ENCODE results near the gene GLRX3. TPM values are rescaled to one million over a fixed set of nuclear protein-coding genes. Genes with fewer than 3 reads are reported as not detected.

Gene GLRX3
- polyA plus RNA-seq, 1 donor = 56.6 TPM

DNA sequence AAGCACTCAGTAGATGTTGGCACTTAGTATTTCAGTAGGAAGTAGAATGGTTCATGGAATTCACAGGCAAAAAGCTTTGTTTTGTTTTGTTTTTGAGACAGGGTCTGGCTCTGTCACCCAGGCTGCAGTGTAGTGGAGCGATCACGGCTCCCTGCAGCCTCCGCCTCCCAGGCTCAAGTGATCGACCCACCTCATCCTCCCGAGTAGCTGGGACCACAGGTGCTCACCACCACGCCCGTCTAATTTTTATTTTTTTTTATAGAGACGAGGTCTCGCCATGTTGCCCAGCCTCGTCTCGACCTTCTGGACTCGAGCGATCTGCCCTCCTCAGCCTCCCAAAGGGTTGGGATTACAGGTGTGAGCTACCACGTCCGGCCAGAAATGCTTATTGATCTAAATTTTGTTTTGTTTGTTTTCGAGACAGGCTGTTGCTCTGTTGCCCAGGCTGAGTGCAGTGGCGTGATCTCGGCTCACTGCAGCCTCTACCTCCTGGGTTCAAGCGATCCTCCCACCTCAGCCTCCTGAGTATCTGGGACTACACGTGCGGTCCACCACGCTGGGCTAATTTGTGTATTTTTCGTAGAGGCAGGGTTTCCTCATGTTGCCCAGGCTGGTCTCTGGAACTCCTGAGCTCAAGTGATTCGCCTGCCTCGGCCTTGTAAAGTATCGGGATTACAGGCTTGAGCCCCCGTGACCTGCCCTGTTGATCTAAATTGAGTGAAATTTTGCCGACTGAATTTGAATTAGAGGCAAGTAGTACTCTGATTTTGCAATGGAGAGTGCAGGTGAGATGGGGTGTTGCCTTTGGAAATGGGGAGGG is 1.7 kb downstream of the GLRX3 start:
- no peak for DNase-seq (ENCODE audit: low read depth)

DNA sequence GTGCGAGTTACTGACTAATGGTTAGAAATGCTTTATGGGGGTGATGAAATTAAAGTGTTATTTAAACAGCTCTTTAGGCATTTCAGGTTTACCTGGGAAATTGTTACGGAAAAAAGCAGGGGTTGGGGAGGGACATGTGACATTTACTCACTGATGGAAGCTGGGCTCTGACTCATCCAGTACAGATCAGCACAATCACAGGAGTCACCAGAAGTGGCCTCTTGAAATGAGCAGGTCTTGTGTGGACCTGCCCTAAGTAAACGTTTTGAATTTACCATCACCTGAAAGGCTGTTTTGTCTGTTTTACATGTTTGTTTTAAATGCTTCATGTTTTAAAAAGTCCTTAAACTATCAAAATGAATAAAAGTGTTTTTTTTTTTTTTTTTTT is 2.3 kb downstream of the GLRX3 start:
- no peak for DNase-seq (ENCODE audit: low read depth)

DNA sequence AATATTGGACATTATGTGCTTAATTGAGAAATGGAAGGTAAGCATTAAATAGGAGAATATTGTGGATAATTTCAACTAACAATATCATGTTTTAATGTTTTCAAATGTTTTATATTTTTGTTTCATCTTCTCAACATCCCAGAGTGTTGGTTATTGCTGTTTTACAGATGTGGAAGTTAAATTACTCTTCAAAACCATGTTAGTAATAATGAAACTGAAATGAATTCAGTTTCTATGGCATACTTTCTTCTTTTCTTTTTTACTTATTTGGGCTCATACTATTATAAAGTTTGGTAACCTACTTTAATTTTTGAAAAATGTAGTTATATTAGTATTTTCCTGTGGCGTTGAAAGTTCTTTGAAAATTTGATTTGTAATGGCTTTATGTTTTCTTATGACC is 4.2 kb downstream of the GLRX3 start:
- DNase-seq (ENCODE audit: low read depth) = no peak

DNA sequence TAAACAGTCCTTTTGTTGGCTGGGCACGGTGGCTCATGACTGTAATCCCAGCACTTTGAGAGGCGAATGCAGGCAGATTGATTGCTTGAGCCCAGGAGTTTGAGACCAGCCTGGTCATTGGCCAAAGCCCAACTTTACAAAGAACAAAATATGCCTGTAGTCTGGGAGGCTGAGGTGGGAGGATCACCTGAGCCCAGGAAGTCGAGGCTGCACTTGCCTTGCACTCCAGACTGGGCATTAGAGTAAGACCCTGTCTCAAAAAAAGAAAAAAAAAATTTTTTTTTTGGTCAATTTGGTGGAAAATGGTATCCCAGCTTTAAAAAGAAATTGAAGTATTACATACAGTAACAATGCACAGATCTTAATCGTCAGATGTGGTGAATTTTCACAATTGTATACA is 4.8 kb downstream of the GLRX3 start:
- DNase-seq (ENCODE audit: low read depth) = no peak

DNA sequence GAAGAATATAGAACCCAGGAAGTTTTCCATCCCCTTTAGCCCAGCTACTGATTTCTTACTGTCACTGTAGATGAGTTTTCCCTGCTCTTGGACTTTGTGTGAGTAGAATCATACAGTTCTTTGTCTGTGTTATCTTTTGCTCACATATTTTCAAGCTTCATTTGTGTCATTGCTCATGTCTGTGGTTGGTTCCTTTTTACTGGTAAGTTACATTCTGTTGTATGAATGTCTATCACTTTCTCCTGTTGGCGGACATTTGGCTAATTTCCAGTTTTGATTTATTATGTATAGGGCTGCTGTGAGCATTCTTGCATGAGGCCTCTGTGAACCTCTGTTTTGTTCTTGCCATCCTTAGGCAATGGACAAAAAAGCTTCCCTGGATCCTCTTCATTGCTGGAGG is 5.3 kb downstream of the GLRX3 start:
- DNase-seq (ENCODE audit: low read depth) = no peak

DNA sequence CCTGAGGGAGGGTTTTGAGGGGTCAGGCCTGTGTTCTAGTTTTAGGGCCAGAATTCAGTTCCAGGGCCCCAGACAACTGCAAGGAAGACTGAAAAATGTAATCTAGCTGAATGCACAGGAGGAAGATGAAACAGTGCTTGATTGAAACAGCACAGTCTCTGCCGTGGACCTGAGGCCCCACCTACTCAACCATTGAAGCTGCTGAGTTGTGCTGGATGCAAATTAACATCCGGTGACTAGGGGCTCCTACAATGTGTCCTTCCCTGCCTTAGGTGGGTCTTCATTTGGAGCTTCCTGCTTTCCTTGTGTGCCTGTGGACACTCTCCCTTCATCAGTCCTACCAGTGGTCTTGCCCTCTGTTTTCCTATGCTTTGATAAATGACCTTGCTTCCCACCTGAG is 5.7 kb downstream of the GLRX3 start:
- no peak for DNase-seq (ENCODE audit: low read depth)

DNA sequence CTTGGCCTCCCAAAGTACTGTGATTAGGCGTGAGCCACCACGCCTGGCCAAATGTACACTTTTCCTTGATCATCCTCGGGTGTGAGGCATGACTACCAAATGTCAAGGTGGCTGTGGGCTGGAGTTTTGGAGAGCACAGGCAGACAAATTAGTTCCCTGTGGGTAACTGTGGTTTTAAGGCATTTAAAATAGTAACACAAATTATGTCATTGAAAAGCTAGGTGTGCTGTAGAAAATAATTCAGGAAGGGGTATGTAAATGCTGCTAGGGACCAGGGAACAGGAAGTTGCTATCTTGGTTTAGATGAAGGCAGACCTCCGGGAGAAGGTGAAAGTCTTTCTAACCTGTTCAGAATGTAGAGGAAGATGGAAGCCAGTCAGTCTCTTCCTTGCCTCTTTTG is 9.9 kb downstream of the GLRX3 start:
- DNase-seq (ENCODE audit: low read depth) = no peak

DNA sequence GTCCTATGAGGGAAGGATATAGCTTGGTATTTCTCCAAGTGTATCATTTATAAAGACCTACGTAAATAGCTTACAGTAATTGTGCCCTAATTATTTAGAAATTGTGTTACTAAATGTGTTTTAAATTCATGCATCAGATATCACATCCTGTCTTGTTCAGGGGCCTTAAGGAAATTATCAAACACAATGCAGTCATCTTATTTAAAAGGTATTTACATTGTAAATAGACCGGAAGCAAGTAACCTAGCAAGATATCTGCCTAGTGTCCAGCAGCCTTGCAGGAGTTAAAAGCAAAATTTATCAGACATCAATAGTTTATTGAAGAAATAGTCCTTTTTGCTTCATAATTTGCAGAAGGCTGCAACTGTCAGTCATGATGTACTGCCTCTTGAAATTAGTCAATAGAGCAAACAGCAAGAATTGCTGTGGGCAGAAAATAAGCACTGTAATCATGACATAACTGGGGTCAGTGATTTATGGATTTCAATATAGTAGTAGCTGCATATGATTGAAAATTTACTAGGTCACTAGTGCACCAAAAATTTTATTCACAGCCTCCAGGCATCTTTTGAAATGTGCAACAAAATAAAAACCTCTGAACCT is 23.1 kb downstream of the GLRX3 start:
- no peak for DNase-seq (ENCODE audit: low read depth)

DNA sequence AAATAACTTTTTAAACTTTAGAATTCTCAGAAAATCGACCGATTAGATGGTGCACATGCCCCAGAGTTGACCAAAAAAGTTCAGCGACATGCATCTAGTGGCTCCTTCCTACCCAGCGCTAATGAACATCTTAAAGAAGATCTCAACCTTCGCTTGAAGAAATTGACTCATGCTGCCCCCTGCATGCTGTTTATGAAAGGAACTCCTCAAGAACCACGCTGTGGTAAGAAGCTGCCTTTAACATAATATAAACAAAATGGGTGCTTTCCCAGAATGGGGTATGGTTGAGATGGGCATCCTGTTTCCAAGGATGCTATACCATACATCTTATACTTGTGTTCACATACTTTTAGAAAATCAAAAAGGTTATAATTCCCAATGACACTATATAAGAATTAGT is 24.6 kb downstream of the GLRX3 start:
- no peak for DNase-seq (ENCODE audit: low read depth)

DNA sequence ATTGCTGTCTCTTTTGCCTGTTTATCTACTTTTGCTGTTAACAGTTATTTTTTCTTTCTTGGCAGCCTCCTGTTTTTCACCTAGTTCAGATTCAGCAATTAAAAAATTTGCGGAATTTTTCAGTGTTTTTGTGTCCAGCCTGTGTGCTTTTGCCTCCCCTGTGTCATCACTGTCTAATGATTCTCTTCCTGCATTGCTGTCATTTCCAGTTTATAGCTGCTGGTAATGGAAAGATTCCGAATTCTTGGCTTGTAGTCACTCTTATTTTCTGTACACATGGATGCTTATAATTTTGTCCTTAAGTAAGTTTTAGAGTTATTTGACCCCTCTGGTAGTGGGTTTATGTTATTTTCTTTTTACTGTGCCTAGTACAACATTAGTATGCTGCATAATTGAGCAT is 25.1 kb downstream of the GLRX3 start:
- no peak for DNase-seq (ENCODE audit: low read depth)

DNA sequence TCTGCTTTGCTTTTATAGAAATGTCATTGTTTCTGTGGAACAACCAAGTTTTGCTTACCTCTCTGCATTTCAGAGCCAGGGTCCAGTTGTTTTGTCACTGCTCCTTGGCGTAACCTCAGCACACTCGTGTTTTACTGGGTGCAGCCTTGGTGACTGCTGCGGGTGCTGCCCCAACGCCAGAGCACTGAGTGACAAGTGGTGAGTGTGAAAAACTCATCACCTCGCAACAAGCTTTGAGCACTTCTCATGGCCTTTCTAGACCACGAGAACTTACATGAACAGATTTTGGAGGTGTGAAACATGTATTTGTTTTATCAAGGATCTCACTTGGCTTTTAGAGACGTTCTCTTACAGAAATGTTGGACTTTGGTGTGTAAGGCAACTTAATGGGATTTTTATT is 31.0 kb downstream of the GLRX3 start:
- DNase-seq (ENCODE audit: low read depth) = no peak

DNA sequence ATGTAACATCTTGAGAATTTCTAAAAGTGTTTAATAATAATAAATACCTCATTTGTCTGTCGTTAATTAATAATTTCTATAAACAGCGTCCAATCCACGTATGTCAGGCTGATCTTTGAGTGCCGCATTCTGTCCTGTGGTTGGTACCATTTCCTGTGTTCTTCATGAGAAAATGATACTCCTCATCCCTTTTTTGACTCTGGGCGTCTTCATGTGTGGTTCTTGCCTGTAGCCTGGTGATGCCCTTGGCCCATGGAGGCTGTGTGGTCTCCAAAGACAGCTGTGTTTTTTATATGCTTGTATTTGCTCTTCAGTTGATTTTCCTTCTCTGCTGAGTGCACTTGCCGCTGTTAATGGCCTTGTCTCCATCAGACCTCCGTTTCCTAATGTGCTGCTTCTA is 31.5 kb downstream of the GLRX3 start:
- DNase-seq (ENCODE audit: low read depth) = no peak

DNA sequence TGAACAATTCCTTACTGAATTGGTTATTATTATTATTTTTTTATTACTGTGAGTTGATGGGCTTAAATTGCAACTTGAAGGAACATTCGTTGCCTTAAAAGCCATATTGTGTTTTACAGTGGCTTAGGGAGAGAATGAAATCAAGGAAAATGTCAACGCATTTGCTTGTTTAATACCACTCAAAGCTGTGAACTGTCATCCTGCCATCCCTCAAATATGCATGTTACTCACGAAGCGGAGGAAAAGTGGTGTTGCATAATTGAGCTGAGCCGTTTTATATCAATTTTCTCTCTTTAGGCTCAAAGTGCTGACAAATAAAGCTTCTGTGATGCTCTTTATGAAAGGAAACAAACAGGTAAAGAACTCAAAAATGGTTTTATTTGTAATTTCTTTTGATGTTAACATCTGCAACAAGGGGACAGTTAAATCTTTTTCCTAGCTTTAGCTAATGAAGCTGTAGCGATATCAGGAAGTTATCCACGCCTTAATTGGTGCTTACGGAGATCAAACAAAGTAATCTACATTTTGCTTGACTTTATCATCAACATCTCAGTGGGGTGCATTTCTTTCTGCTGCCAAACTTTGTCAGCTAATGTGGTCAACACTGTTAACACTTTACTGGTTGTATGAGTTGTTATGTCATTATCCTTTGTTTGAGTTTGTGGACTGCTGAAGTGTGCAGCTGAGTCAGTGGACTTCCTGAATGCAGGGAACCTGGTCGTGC is 33.1 kb downstream of the GLRX3 start:
- no peak for DNase-seq (ENCODE audit: low read depth)

DNA sequence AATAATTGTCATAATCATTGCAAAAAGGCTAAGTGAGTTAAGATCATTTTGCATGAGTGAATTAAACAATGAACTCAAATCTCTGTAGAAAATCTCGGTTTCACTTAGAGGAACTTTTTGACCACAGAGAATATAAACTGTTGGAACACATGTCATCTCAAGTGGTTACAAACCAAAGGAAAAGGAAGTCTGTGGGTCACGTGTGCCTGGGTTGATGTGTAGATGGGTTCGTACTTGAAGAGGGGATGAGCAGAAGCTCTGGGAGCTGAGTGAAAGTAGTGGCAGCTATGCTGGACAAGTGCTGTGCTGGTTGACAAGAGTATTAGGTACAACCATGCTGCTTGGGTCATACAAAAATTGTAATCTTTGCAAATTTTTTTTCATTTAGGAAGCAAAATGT is 35.0 kb downstream of the GLRX3 start:
- no peak for DNase-seq (ENCODE audit: low read depth)

DNA sequence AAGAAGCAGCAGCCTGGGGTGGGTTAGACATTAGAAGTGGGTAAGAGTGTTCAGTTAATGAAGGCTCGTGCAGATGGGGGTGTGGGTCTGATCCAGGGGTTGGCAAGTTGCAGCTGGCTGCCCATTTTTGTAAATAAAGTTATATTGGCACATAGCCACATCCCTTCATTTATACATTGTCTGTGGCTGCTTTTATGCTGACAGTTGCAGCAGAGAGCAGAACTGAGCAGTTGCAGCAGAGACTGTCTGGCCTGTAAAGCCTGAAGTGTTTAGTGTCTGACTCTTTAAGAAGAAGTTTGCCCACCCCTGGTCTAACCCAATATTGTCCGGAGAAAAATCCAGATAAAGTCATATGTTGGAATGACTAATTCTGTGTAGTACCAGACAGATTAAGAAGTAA is 38.1 kb downstream of the GLRX3 start:
- no peak for DNase-seq (ENCODE audit: low read depth)

DNA sequence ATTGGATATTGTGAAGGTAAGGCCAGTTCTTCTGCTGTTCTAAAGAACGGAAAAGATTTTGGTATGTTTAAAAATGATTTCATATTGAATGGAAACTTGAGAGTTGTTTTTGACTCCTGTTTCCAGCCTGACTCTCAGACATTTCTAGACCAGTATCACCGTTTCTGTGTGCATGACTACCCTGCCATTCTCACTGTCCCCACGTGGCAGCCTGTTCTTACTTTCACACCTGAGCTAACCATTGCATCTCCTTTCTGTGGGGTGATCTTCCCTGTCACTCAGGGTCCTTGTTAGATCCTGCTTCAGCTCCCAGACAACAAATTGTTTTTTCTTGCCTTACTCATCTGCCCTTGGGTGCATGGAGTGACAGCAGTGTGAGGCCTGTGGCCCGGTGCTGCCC is 38.9 kb downstream of the GLRX3 start:
- no peak for DNase-seq (ENCODE audit: low read depth)

DNA sequence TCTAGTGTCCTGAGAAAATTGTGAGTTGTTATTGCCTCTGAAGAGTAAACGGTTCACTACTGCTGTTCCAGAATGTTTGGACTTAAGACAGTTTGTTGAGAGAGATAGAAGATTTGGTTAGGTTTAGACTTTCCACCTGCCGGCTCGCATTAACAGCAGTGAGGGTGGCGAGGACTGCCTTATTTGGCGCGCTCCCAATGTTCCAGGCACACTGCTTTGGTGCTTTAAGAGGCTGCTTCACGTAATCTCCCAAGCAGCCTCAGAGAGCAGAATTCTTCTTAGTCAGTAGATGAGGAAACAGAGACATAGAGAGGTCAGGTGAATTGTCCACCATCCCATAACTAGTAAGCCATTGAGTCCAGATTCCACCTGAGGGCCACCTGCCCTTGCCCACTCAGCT is 41.1 kb downstream of the GLRX3 start:
- no peak for DNase-seq (ENCODE audit: low read depth)

DNA sequence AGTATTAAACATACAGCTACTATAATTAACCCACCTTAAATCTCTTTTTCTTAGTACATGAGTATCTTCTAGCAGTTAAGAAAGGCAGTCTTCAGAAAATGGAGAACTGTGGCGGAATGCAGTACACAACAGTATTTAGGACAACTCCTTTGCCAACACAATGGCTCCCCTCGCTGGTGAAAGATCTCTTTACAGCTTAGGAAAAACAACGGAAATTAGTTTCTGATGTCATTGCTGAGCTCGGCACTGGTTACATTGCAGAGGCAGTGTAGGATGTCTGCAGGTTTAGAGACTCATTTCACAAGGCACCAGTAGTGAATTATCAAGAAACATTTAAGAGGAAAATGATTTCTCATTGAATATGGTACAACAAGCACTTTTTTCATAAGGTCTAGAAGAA is 43.4 kb downstream of the GLRX3 start:
- peak; percentile 71 for DNase-seq (ENCODE audit: low read depth)

DNA sequence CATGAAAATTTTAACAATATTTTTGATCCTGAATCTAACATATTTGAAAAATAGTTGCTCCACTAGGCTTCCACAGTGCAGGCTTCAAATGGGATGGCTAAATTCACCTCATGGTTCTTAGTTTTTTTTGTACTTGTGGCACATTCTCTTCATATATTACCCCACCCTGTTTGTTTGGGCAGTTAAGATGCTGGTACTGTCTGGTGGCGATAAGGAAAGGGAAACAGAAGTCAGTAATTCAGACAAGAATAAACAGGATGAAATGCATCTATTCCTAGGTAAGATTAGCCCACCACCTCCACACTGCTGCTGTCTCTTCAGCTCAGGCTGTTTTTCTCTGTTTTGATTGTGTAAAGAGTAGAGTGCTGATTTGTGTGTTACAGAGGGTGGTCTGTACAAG is 44.2 kb downstream of the GLRX3 start:
- DNase-seq (ENCODE audit: low read depth) = no peak

DNA sequence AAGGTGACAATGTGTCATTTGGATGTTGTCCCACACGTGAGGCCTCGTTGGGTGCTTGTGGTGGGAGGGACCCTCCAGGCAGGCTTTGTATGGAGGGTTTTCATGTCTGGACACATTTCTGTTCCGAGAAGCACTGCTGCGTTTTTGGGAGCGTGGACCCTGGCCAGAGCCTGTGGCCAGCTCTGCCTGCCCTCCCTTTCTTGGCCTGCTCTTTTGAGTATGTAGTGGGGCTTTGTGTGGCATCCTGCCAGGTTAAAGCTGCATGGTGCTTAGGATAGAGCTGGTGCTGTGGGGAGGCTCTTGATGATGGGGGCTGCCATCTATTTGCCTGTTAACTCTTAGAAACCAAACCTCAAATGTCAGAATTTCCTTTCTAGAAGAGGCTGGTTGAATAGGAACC is 45.7 kb downstream of the GLRX3 start:
- no peak for DNase-seq (ENCODE audit: low read depth)

DNA sequence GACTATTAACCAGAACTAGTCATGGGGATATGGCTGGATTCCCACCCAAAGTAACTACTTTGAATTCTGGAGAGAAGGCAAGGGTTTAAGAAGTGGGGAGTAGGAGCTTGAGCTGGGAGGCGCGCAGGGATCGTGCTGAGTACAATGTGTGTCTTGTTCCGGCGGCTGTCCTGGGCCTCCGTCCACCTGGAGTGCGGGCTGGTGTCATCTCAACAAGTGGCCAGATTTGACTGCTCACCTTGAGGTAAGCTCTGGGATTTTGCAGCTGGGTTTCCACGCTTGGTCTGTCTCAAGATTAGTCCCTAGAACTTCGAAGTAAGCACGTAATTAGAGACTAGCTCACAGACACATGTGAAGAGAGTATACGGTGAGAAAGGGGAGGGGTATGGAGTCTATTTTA is 49.4 kb downstream of the GLRX3 start:
- no peak for DNase-seq (ENCODE audit: low read depth)

DNA sequence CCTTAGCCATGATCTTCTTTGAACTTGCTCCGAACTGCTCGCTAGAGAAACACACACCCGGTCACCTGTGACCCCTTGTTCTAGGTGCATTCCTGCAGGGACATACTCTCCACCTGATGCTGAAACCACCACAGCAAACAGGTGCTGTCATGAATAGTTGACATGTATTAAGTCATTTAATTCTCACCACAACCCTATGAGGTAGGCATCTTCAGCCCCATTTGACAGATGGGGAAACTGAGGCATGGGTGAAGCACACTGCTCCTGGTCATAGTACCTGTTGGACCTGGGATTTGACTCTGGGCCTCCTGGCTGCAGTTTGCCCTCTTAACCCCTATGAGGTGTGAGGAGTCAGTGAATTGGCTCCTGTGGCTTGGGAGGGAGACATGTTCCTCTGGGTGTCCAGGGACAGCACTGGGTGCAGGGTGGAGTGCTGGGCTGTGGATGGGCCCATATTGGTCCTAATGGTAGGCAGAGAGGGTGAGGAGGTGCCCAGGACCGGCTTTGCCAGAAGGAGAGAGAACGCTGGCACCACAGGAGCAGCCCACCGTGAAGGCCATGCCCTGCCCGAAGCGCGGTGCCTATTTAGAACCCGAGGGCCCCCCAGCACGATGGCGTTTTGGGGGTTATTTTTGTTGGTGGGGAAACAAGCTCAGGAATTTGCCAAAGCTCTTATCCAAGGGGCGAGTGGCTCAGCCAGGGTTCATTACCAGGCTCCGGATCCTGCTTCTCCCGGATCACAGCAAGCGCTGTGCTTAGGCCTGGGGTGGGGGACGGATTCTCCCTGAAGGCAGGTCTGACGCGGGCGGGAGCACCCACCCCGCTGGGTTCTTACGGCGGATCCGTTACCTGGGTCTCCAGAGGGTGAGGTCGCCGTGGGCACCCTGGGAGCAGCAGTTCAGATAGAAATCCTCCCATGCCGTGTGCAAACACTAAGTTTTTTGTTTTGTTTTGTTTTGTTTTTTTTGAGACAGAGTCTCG is 52.3 kb downstream of the GLRX3 start:
- no peak for DNase-seq (ENCODE audit: low read depth)

Measured in forelimb muscle (tissue), 1 donor.